HG03159 (cell line): ENCODE results near the gene MIF4GD.

Source experiments
- ATAC-seq: cut with Tn5 transposase; IDR thresholded peaks from one replicate; pipeline ENCODE4 v1.9.1; 2021; ENCODE audit warnings: mild to moderate bottlenecking, moderate library complexity; ENCODE audit not compliant: unreplicated experiment

Gene MIF4GD

GRCh38 chr17:75238020-75238580, 32.9 kb downstream of the MIF4GD start:
- ATAC-seq = no peak

- no peak for ATAC-seq
Measured at GRCh38 chr17:75237100-75238014, 33.7 kb downstream of the MIF4GD start.

- ATAC-seq = no peak
Measured at GRCh38 chr17:75232786-75233185, 38.2 kb downstream of the MIF4GD start.

GRCh38 chr17:75231741-75232464, 39.1 kb downstream of the MIF4GD start:
- no peak for ATAC-seq

GRCh38 chr17:75231071-75231470, 40.0 kb downstream of the MIF4GD start:
- no peak for ATAC-seq

- no peak for ATAC-seq
Measured at GRCh38 chr17:75228847-75229246, 42.2 kb downstream of the MIF4GD start.

- ATAC-seq = no peak
Measured at GRCh38 chr17:75228305-75228704, 42.7 kb downstream of the MIF4GD start.

GRCh38 chr17:75227729-75228128, 43.3 kb downstream of the MIF4GD start:
- ATAC-seq = no peak

GRCh38 chr17:75225016-75225415, 46.0 kb downstream of the MIF4GD start:
- no peak for ATAC-seq

GRCh38 chr17:75219815-75220214, 51.2 kb downstream of the MIF4GD start:
- no peak for ATAC-seq

- no peak for ATAC-seq
Measured at GRCh38 chr17:75218131-75218530, 52.9 kb downstream of the MIF4GD start.
